Breast epithelium (tissue), 3 donors: Measurements from ENCODE around the gene MUC20.
"Not testable (repeated sequence)": the region's sequence is repeated elsewhere in the genome, so short reads cannot be mapped to it uniquely, and the experiment has no call there.

Experiments used
- CTCF ChIP-seq, 3 donors: fragments of 450-650 bp; IDR thresholded peaks; one replicate each; pipeline ENCODE4 v1.5.1; 2016 to 2017; ENCODE audit warnings: antibody characterized with exemption in 3 of 3, mild to moderate bottlenecking in 3 of 3, moderate library complexity in 3 of 3
- POLR2A ChIP-seq: fragments of 450-650 bp; IDR thresholded peaks from one replicate; pipeline ENCODE4 v1.6.1; 2016; ENCODE audit warnings: antibody characterized with exemption, mild to moderate bottlenecking, moderate library complexity
- POLR2AphosphoS5 ChIP-seq, 3 donors: sonication (generic); formaldehyde crosslinking; IDR thresholded peaks; one replicate each; pipeline ENCODE4 v1.6.1; 2017; ENCODE audit warnings: antibody characterized with exemption in 3 of 3

GRCh38 chr3:195722996-195723345, 2.2 kb downstream of the MUC20 start:
- TF ChIP-seq CTCF (IDR thresholded peaks at IDR 0.05); POLR2A; POLR2AphosphoS5 (IDR thresholded peaks at IDR 0.05): not testable (repeated sequence)
